SK-N-SH (cell line): ENCODE measurements around the gene FMO1. TPM values are rescaled to one million over a fixed set of nuclear protein-coding genes. Genes with fewer than 3 reads are reported as not detected.

Source experiments
- CTCF ChIA-PET: fragments of 300-600, 350-600 bp; formaldehyde crosslinking; extraction: SDS; loops from one replicate; lab custom pipeline; 2021; lab: Yijun Ruan, JAX
- POLR2A ChIA-PET: fragments of 350-600 bp; sonication (Branson Sonifier 250); formaldehyde crosslinking; extraction: SDS; loops from one replicate; lab custom pipeline; 2020; ENCODE audit warnings: antibody characterized with exemption, inconsistent platforms; lab: Yijun Ruan, JAX
- DNase-seq: peaks from one replicate; pipeline ENCODE4 v3.0.0; 2012
- H2AFZ ChIP-seq: fragments of 200-600 bp; sonication (generic); 2 replicates; pipeline ENCODE4 v1.8.1; 2016; ENCODE audit warnings: antibody characterized with exemption, mild to moderate bottlenecking, low read depth
- H3F3A ChIP-seq: fragments of 200-600 bp; sonication (generic); replicated peaks from 2 replicates; pipeline ENCODE3; 2016; ENCODE audit warnings: antibody characterized with exemption, mild to moderate bottlenecking; ENCODE audit not compliant: insufficient read depth
- H3K27ac ChIP-seq, 2 experiments: fragments of 200-500 bp in 1 of 2; fragments of 200-600 bp in 1 of 2; sonication (Bioruptor generic) in 1 of 2; sonication (generic), shearing (Covaris generic) in 1 of 2; 2 replicates each; pipeline versions ENCODE4 v1.5.1 to v1.6.1; 2014 to 2016; ENCODE audit warnings: low read depth in 2 of 2, inconsistent platforms in 1 of 2, low read length in 1 of 2, mild to moderate bottlenecking in 1 of 2, mixed read lengths in 1 of 2
- H3K27me3 ChIP-seq: fragments of 200-600 bp; sonication (generic), shearing (Covaris generic); 2 replicates; pipeline ENCODE4 v1.6.1; 2016; ENCODE audit warnings: mixed run types; ENCODE audit not compliant: insufficient read depth
- H3K36me3 ChIP-seq, 2 experiments: fragments of 200-500 bp in 1 of 2; fragments of 200-600 bp in 1 of 2; sonication (Bioruptor generic) in 1 of 2; sonication (generic) in 1 of 2; replicated peaks in 1 of 2; 2 replicates each; pipeline versions ENCODE3 to v1.5.1; 2014 to 2016; ENCODE audit warnings: low read length in 1 of 2, mild to moderate bottlenecking in 1 of 2; ENCODE audit not compliant: insufficient read depth in 2 of 2, control insufficient read depth in 1 of 2
- H3K4me1 ChIP-seq, 2 experiments: fragments of 200-500 bp in 1 of 2; fragments of 200-600 bp in 1 of 2; sonication (Bioruptor generic) in 1 of 2; sonication (generic), shearing (Covaris generic) in 1 of 2; 2 replicates each; pipeline versions ENCODE4 v1.5.1 to v1.6.1; 2014 to 2016; ENCODE audit warnings: low read depth in 1 of 2, low read length in 1 of 2, mixed run types in 1 of 2; ENCODE audit not compliant: insufficient read depth in 2 of 2, control insufficient read depth in 1 of 2
- H3K4me2 ChIP-seq: fragments of 200-600 bp; sonication (generic), shearing (Covaris generic); 2 replicates; pipeline ENCODE4 v1.6.1; 2017; ENCODE audit warnings: mixed run types
- H3K4me3 ChIP-seq, 2 experiments: fragments of 200-500 bp in 1 of 2; fragments of 200-600 bp in 1 of 2; sonication (Bioruptor generic) in 1 of 2; sonication (generic), shearing (Covaris generic) in 1 of 2; 2 replicates each; pipeline versions ENCODE4 v1.5.1 to v1.8.1; 2014 to 2016; ENCODE audit warnings: low read depth in 2 of 2, inconsistent platforms in 1 of 2, low read length in 1 of 2, mild to moderate bottlenecking in 1 of 2, mixed read lengths in 1 of 2, moderate library complexity in 1 of 2
- H3K79me2 ChIP-seq: fragments of 200-600 bp; sonication (generic); 2 replicates; pipeline ENCODE4 v1.8.1; 2017; ENCODE audit warnings: mild to moderate bottlenecking; ENCODE audit not compliant: insufficient read depth
- H3K9ac ChIP-seq: fragments of 200-600 bp; sonication (generic); 2 replicates; pipeline ENCODE4 v1.6.1; 2017; ENCODE audit warnings: mixed run types
- H3K9me2 ChIP-seq: fragments of 200-600 bp; sonication (generic); 2 replicates; pipeline ENCODE4 v1.6.1; 2017; ENCODE audit warnings: mixed run types
- H3K9me3 ChIP-seq: fragments of 200-600 bp; sonication (generic); 2 replicates; pipeline ENCODE4 v1.6.1; 2017; ENCODE audit warnings: mixed run types, mild to moderate bottlenecking, moderate library complexity
- H4K20me1 ChIP-seq: fragments of 200-600 bp; sonication (generic); 2 replicates; pipeline ENCODE4 v1.6.1; 2017; ENCODE audit warnings: mild to moderate bottlenecking, mixed run types; ENCODE audit not compliant: insufficient read depth
- ELF1 ChIP-seq: IDR thresholded peaks from 2 replicates; pipeline ENCODE4 v1.4.0; 2012
- FOSL2 ChIP-seq: IDR thresholded peaks from 2 replicates; pipeline ENCODE4 v1.4.0; 2012; ENCODE audit warnings: low read depth, mild to moderate bottlenecking, moderate library complexity, borderline replicate concordance
- FOXJ3 ChIP-seq: sonication (generic); formaldehyde crosslinking; IDR thresholded peaks from 2 replicates; pipeline ENCODE4 v1.5.1; 2020; ENCODE audit warnings: mild to moderate bottlenecking, missing genetic modification reagents
- FOXM1 ChIP-seq: IDR thresholded peaks from 2 replicates; pipeline ENCODE4 v1.4.0; 2012; ENCODE audit warnings: low read depth, mild to moderate bottlenecking
- GABPA ChIP-seq: IDR thresholded peaks from 2 replicates; pipeline ENCODE4 v1.4.0; 2012; ENCODE audit warnings: low read depth, mild to moderate bottlenecking
- MEF2A ChIP-seq: IDR thresholded peaks from 2 replicates; pipeline ENCODE4 v1.4.0; 2012; ENCODE audit warnings: low read depth, borderline replicate concordance
- NFIC ChIP-seq: IDR thresholded peaks from 2 replicates; pipeline ENCODE4 v1.4.0; 2012; ENCODE audit warnings: borderline replicate concordance
- POLR2AphosphoS5 ChIP-seq: IDR thresholded peaks from 2 replicates; pipeline ENCODE4 v1.6.1; 2012; ENCODE audit warnings: low read depth, low read length
- RAD21 ChIP-seq: IDR thresholded peaks from 2 replicates; pipeline ENCODE4 v1.6.1; 2012; ENCODE audit warnings: mild to moderate bottlenecking, low read length
- SIN3A ChIP-seq: IDR thresholded peaks from 2 replicates; pipeline ENCODE4 v1.6.1; 2012; ENCODE audit warnings: low read depth, mild to moderate bottlenecking, low read length, moderate library complexity, borderline replicate concordance
- SMC3 ChIP-seq: IDR thresholded peaks from 2 replicates; pipeline ENCODE4 v1.6.1; 2012; ENCODE audit warnings: low read depth, low read length, improper control_type of control experiment
- TCF12 ChIP-seq: IDR thresholded peaks from 2 replicates; pipeline ENCODE4 v1.4.0; 2012
- WGBS: methylation state at CpG from one replicate; pipeline ENCODE4 v1.1.6; 2017; ENCODE audit warnings: low lambda C conversion rate; 5-methylcytosine and 5-hydroxymethylcytosine counted together
- polyA plus RNA-seq, 3 experiments: library from polyadenylated mRNA; depleted of rRNA; stranded (reverse); fragments of >200 nt; gene quantifications; 2 replicates each; pipeline ENCODE4 v1.2.3, GENCODE V29; 2012
- TF ChIP-seq, protein P1 (sequence below): fragments of 200-600 bp; sonication (generic); IDR thresholded peaks from 2 replicates; pipeline ENCODE4 v1.6.1; 2017; ENCODE audit warnings: antibody characterized with exemption, mild to moderate bottlenecking, moderate library complexity
- TF ChIP-seq, protein P2 (sequence below): IDR thresholded peaks from 2 replicates; pipeline ENCODE4 v1.4.0; 2012; ENCODE audit warnings: low read depth
- TF ChIP-seq, protein P3 (sequence below): IDR thresholded peaks from 2 replicates; pipeline ENCODE4; 2012
- TF ChIP-seq, protein P4 (sequence below): fragments of 150-350 bp; IDR thresholded peaks from 2 replicates; pipeline ENCODE4 v1.6.1; 2016; ENCODE audit warnings: mild to moderate bottlenecking, low read depth, low read length
- TF ChIP-seq, protein P5 (sequence below): IDR thresholded peaks from 2 replicates; pipeline ENCODE4 v1.6.1; 2012; ENCODE audit warnings: mild to moderate bottlenecking, low read depth, low read length, moderate library complexity

The FMO1 gene
- polyA plus RNA-seq, 1 of the 3 experiments (the other 2 are of a cell fraction): not detected

DNA sequence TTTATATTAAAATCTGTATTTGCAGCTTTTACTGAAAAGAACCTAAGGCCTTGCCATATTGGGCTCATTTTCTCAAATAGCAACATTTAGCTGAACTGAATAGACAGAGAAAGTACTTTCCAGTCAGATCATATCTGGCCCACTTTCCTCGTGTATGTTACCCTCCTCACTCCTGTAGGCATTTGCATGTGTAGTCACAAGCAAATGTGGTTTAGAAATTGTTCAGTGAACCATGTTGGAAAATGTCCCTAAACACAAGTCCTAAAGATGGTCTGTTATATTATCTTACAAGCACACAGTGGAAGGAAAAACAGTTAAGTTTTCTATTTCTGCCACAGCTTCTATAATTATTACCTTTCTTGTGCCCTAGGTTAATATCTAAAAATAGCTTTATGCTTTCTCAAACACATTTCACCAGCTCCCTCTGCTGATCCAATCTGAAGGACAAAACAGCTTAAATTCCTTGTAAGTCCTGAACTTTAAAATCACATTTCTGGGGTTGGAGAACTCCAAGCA is 65.1 kb downstream of the FMO1 start:
- Histone ChIP-seq H3K4me3 (peak overlapping the region in 1 of 2 experiments; percentile 52; a peak in 1 of 4 replicates), H3K36me3 (no peaks in the 10 kb centered on the region), H3K9ac (no peak overlapping the region), H3K27me3 (no peaks in the 10 kb centered on the region; the same call in 1 of the 2 replicates), H3K4me1 (no peaks in the 10 kb centered on the region; a peak in 1 of 4 replicates), H3K27ac (no peak overlapping the region; a peak in 1 of 4 replicates), H2AFZ (peak overlapping the region; percentile 58; the same call in 1 of the 2 replicates), H3K4me2 (no peak overlapping the region; the same call in 1 of the 2 replicates), H4K20me1 (no peaks in the 10 kb centered on the region), H3K79me2 (no peaks in the 10 kb centered on the region), H3F3A (no peaks in the 10 kb centered on the region), H3K9me3 (no peaks in the 10 kb centered on the region), H3K9me2 (no peaks in the 10 kb centered on the region)
- WGBS: 0% methylated on average over 1 of the region's 1 CpG
- TF ChIP-seq FOXM1 (no peak), MEF2A (0 out of 2 replicates have a peak, but pooled peaks have one; percentile 24)
- POLR2A ChIA-PET: no interaction called here
- no peak for DNase-seq
- CTCF ChIA-PET: interaction anchor here (0.6 to 2.5 kb wide), 29 partner anchors 9 to 641 kb away, joined by 3 to 29 read pairs (median 4); partner anchors contain the start of gene FMO1

DNA sequence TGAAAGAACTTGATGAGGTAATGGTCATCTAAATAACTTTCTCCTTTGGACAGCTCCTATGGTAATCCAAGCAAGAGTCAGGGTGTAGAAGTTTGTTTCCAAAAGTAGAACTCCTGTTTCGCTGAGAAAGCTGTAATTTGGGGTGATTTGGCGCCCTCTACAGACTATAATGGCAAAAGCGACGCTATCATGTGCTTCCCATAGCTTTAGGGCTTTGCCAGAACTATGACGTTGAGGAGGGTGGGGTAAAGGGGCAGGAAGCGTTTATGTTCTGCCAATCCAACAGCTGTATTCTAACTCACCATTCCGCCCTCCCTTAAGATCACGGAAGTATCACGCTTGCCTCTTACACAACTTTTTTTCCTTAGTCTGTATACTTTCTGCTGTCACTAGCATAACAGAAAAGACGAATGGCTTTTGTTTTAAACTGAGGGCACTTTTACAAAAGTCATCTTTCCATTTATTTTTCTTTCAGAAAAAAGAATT is 65.6 kb downstream of the FMO1 start, which contains the start of gene FMO4:
Gene FMO4, plus strand, starts transcription at position 349 of the 486 bp plus-strand sequence. CDS start 5,643 bp downstream, outside the sequence.
- Histone ChIP-seq H3K36me3 (no peaks in the 10 kb centered on the region), H3K9me3 (no peaks in the 10 kb centered on the region), H4K20me1 (no peaks in the 10 kb centered on the region), H3K79me2 (no peaks in the 10 kb centered on the region), H3K4me2 (peak within 1 kb of the TSS; percentile 60), H3K4me3 (peak within 1 kb of the TSS; percentile 37 to 52; a peak in 3 of 4 replicates), H3K9ac (peak within 1 kb of the TSS; percentile 27; the same call in 1 of the 2 replicates), H3K9me2 (no peaks in the 10 kb centered on the region), H2AFZ (peak within 1 kb of the TSS; percentile 95), H3K27ac (peak within 1 kb of the TSS; percentile 22 to 48; a peak in 2 of 4 replicates), H3K4me1 (no peaks in the 10 kb centered on the region; a peak in 1 of 4 replicates), H3F3A (no peaks in the 10 kb centered on the region), H3K27me3 (no peaks in the 10 kb centered on the region; the same call in 1 of the 2 replicates)
- TF ChIP-seq, protein P1, sequence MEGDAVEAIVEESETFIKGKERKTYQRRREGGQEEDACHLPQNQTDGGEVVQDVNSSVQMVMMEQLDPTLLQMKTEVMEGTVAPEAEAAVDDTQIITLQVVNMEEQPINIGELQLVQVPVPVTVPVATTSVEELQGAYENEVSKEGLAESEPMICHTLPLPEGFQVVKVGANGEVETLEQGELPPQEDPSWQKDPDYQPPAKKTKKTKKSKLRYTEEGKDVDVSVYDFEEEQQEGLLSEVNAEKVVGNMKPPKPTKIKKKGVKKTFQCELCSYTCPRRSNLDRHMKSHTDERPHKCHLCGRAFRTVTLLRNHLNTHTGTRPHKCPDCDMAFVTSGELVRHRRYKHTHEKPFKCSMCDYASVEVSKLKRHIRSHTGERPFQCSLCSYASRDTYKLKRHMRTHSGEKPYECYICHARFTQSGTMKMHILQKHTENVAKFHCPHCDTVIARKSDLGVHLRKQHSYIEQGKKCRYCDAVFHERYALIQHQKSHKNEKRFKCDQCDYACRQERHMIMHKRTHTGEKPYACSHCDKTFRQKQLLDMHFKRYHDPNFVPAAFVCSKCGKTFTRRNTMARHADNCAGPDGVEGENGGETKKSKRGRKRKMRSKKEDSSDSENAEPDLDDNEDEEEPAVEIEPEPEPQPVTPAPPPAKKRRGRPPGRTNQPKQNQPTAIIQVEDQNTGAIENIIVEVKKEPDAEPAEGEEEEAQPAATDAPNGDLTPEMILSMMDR: peak; percentile 94
- TF ChIP-seq, protein P2, sequence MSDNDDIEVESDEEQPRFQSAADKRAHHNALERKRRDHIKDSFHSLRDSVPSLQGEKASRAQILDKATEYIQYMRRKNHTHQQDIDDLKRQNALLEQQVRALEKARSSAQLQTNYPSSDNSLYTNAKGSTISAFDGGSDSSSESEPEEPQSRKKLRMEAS: peak; percentile 73; the same call in 1 of the 2 replicates
- TF ChIP-seq GABPA (peak; percentile 62), RAD21 (peak; percentile 74), SIN3A (no peak), TCF12 (no peak), POLR2AphosphoS5 (peak; percentile 49; the same call in 1 of the 2 replicates), ELF1 (peak; percentile 89), NFIC (peak; percentile 28; the same call in 1 of the 2 replicates), SMC3 (peak; percentile 48), FOSL2 (no peak), FOXM1 (no peak), FOXJ3 (CRISPR knock-in tag) (no peak)
- TF ChIP-seq, protein P3, sequence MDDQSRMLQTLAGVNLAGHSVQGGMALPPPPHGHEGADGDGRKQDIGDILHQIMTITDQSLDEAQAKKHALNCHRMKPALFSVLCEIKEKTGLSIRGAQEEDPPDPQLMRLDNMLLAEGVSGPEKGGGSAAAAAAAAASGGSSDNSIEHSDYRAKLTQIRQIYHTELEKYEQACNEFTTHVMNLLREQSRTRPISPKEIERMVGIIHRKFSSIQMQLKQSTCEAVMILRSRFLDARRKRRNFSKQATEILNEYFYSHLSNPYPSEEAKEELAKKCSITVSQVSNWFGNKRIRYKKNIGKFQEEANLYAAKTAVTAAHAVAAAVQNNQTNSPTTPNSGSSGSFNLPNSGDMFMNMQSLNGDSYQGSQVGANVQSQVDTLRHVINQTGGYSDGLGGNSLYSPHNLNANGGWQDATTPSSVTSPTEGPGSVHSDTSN: peak; percentile 32; the same call in 1 of the 2 replicates
- TF ChIP-seq, protein P4, sequence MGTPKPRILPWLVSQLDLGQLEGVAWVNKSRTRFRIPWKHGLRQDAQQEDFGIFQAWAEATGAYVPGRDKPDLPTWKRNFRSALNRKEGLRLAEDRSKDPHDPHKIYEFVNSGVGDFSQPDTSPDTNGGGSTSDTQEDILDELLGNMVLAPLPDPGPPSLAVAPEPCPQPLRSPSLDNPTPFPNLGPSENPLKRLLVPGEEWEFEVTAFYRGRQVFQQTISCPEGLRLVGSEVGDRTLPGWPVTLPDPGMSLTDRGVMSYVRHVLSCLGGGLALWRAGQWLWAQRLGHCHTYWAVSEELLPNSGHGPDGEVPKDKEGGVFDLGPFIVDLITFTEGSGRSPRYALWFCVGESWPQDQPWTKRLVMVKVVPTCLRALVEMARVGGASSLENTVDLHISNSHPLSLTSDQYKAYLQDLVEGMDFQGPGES: no peak
- TF ChIP-seq, protein P5, sequence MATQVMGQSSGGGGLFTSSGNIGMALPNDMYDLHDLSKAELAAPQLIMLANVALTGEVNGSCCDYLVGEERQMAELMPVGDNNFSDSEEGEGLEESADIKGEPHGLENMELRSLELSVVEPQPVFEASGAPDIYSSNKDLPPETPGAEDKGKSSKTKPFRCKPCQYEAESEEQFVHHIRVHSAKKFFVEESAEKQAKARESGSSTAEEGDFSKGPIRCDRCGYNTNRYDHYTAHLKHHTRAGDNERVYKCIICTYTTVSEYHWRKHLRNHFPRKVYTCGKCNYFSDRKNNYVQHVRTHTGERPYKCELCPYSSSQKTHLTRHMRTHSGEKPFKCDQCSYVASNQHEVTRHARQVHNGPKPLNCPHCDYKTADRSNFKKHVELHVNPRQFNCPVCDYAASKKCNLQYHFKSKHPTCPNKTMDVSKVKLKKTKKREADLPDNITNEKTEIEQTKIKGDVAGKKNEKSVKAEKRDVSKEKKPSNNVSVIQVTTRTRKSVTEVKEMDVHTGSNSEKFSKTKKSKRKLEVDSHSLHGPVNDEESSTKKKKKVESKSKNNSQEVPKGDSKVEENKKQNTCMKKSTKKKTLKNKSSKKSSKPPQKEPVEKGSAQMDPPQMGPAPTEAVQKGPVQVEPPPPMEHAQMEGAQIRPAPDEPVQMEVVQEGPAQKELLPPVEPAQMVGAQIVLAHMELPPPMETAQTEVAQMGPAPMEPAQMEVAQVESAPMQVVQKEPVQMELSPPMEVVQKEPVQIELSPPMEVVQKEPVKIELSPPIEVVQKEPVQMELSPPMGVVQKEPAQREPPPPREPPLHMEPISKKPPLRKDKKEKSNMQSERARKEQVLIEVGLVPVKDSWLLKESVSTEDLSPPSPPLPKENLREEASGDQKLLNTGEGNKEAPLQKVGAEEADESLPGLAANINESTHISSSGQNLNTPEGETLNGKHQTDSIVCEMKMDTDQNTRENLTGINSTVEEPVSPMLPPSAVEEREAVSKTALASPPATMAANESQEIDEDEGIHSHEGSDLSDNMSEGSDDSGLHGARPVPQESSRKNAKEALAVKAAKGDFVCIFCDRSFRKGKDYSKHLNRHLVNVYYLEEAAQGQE: peak; percentile 68; the same call in 1 of the 2 replicates
- DNase-seq: peak; percentile 59
- WGBS: 1% methylated on average over 10 of the region's 10 CpGs
- ChIA-PET POLR2A (no interaction called here), CTCF (interaction anchor here (0.5 to 2.5 kb wide), 31 partner anchors 9 to 641 kb away, joined by 3 to 29 read pairs (median 4); partner anchors contain the start of gene FMO1)
